Nephron progenitor cell (in vitro differentiated cells): ENCODE data around the gene CXCL17.

ENCODE experiments used
- DNase-seq: peaks from one replicate; pipeline ENCODE4 v3.0.0; 2021
- H3K27ac Mint-ChIP-seq: 2 replicates; pipeline ENCODE4 v1.8.0; 2021; ENCODE audit warnings: mild to moderate bottlenecking, moderate library complexity, mixed read lengths
- H3K27me3 Mint-ChIP-seq: 2 replicates; pipeline ENCODE4 v1.8.0; 2021; ENCODE audit warnings: mild to moderate bottlenecking, low read depth, mixed read lengths; ENCODE audit not compliant: poor library complexity
- H3K36me3 Mint-ChIP-seq: 2 replicates; pipeline ENCODE4 v1.8.0; 2021; ENCODE audit warnings: low read depth, mixed read lengths
- H3K4me1 Mint-ChIP-seq: 2 replicates; pipeline ENCODE4 v1.8.0; 2021; ENCODE audit warnings: mixed read lengths
- H3K4me3 Mint-ChIP-seq: 2 replicates; pipeline ENCODE4 v1.8.0; 2021; ENCODE audit warnings: mild to moderate bottlenecking, moderate library complexity, mixed read lengths
- H3K9me3 Mint-ChIP-seq: 2 replicates; pipeline ENCODE4 v1.8.0; 2021; ENCODE audit warnings: mild to moderate bottlenecking, moderate library complexity, mixed read lengths
- CTCF ChIP-seq: fragments of 200-600 bp; sonication (generic); IDR thresholded peaks from 2 replicates; pipeline ENCODE4 v1.5.0; 2021; ENCODE audit warnings: antibody characterized with exemption

CXCL17 gene

GRCh38 chr19:42421101-42421500, 21.6 kb downstream of the CXCL17 start:
- Mint-ChIP-seq H3K9me3 (peaks cover 4% of the 10 kb centered on the region), H3K4me3 (no peak overlapping the region), H3K27me3 (peaks cover 23% of the 10 kb centered on the region), H3K36me3 (peaks cover 18% of the 10 kb centered on the region), H3K27ac (peak overlapping the region; percentile 80), H3K4me1 (peaks cover 36% of the 10 kb centered on the region)
- no peak for DNase-seq
- TF ChIP-seq CTCF: no peak

DNA sequence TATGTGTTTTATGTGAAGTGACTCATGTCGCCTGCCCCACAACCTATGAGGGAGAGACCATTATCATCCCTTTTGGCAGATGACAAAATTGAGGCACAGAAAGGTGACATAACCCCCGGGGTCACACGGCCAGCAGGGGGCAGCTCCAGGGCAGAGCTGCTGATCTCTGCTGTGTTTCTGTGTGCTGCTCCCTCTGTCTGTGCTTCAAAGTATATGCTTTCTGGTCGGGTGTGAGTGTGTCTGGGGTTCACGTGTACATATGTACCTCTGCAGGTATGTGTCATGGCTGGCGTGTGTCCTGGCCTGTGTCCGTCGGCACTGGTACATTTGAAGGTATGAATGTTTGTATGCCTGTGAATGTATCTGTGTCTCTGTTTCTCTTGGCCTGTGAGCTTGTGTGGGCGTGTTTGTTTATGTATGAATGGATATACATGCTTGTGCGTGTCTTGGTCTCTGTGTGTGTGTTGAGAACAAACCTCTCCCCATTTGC, 22.6 kb downstream of the CXCL17 start:
- peaks cover 18% of the 10 kb centered on the region for H3K27me3 Mint-ChIP-seq
- TF ChIP-seq CTCF: peak; percentile 47
- H3K4me1 Mint-ChIP-seq: peaks cover 36% of the 10 kb centered on the region
- H3K27ac Mint-ChIP-seq: no peak overlapping the region
- peaks cover 27% of the 10 kb centered on the region for H3K36me3 Mint-ChIP-seq
- no peak overlapping the region for H3K4me3 Mint-ChIP-seq
- peak; percentile 37 for DNase-seq
- H3K9me3 Mint-ChIP-seq: peaks cover 4% of the 10 kb centered on the region

GRCh38 chr19:42419309-42419708, 23.4 kb downstream of the CXCL17 start:
- H3K9me3 Mint-ChIP-seq: peaks cover 2% of the 10 kb centered on the region
- peaks cover 34% of the 10 kb centered on the region for H3K36me3 Mint-ChIP-seq
- H3K27me3 Mint-ChIP-seq: peaks cover 11% of the 10 kb centered on the region
- no peak for TF ChIP-seq CTCF
- peaks cover 36% of the 10 kb centered on the region for H3K4me1 Mint-ChIP-seq
- no peak overlapping the region for H3K4me3 Mint-ChIP-seq
- H3K27ac Mint-ChIP-seq: no peak overlapping the region
- no peak for DNase-seq

GRCh38 chr19:42412661-42413076, 30.1 kb downstream of the CXCL17 start:
- DNase-seq: no peak
- Mint-ChIP-seq H3K4me3 (no peak overlapping the region), H3K9me3 (no peaks in the 10 kb centered on the region), H3K36me3 (peaks cover 30% of the 10 kb centered on the region), H3K4me1 (peaks cover 31% of the 10 kb centered on the region), H3K27me3 (peaks cover 2% of the 10 kb centered on the region), H3K27ac (peak overlapping the region; percentile 73)
- no peak for TF ChIP-seq CTCF

GRCh38 chr19:42412227-42412626, 30.5 kb downstream of the CXCL17 start:
- DNase-seq: peak; percentile 65
- no peaks in the 10 kb centered on the region for H3K9me3 Mint-ChIP-seq
- H3K4me1 Mint-ChIP-seq: peaks cover 31% of the 10 kb centered on the region
- no peak overlapping the region for H3K4me3 Mint-ChIP-seq
- no peak for TF ChIP-seq CTCF
- peak overlapping the region; percentile 73 for H3K27ac Mint-ChIP-seq
- peaks cover 30% of the 10 kb centered on the region for H3K36me3 Mint-ChIP-seq
- peaks cover 2% of the 10 kb centered on the region for H3K27me3 Mint-ChIP-seq

DNA sequence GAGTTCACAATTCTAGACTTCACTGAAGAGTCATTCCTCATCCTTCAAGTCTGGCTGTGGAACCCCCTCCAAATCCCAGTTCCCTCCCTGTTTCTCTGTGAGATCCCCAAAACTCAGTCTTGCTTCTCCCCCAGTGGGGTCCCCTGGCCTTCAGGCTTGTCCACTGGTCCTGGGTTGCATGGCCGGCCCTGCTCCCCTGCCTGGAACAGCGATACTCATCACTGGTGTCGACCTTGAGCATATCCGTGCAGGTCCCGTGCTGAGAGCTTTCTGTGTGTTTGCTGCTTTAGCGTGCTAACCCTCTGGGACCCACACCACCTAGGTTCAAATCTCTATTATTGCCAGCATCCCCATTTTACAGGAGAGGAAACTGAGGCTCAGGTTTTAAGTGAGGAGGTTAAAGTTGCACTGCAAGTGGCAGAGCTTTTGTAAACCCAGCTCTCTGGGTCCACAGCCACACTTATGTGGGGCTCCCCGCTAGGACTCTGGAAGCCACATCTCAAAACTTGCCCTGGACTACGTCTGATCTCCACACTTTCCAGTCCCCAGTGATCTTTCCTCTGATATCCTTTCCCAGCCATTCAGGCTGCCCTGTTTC, 31.1 kb downstream of the CXCL17 start:
- Mint-ChIP-seq H3K9me3 (no peaks in the 10 kb centered on the region), H3K4me3 (no peak overlapping the region), H3K27me3 (peaks cover 2% of the 10 kb centered on the region), H3K4me1 (peaks cover 31% of the 10 kb centered on the region), H3K27ac (peak overlapping the region; percentile 78), H3K36me3 (peaks cover 30% of the 10 kb centered on the region)
- TF ChIP-seq CTCF: no peak
- no peak for DNase-seq
